Breast epithelium (tissue), 3 donors: Measurements from ENCODE around the gene RPL13A.

Experiments used
- CTCF ChIP-seq, 3 donors: fragments of 450-650 bp; IDR thresholded peaks; one replicate each; pipeline ENCODE4 v1.5.1; 2016 to 2017; ENCODE audit warnings: antibody characterized with exemption in 3 of 3, mild to moderate bottlenecking in 3 of 3, moderate library complexity in 3 of 3
- POLR2A ChIP-seq: fragments of 450-650 bp; IDR thresholded peaks from one replicate; pipeline ENCODE4 v1.6.1; 2016; ENCODE audit warnings: antibody characterized with exemption, mild to moderate bottlenecking, moderate library complexity
- POLR2AphosphoS5 ChIP-seq, 3 donors: sonication (generic); formaldehyde crosslinking; IDR thresholded peaks; one replicate each; pipeline ENCODE4 v1.6.1; 2017; ENCODE audit warnings: antibody characterized with exemption in 3 of 3

- TF ChIP-seq CTCF (IDR thresholded peaks at IDR 0.05) (peak in 2 of 3 donors; percentile 15 to 18), POLR2A (no peak), POLR2AphosphoS5 (IDR thresholded peaks at IDR 0.05) (no peak)
Measured at GRCh38 chr19:49486710-49487276, 615 bp upstream of the RPL13A start.
